K562 (cell line): Measurements from ENCODE around the gene OSBP2. TPM values are rescaled to one million over a fixed set of nuclear protein-coding genes. Genes with fewer than 3 reads are reported as not detected.

Experiments used
- CAMTA2 ChIP-seq: fragments of 250-450 bp; sonication (Bioruptor Pico); conservative IDR thresholded peaks from 2 replicates; pipeline ENCODE4 v1.5.1; 2022
- CHD2 ChIP-seq: IDR thresholded peaks from 2 replicates; pipeline ENCODE4 v1.6.1; 2011; ENCODE audit warnings: low read depth, low read length
- CLOCK ChIP-seq: fragments of 250-450 bp; sonication (Bioruptor Pico); IDR thresholded peaks from 2 replicates; pipeline ENCODE4 v1.4.0; 2020; ENCODE audit warnings: mild to moderate bottlenecking, moderate library complexity, borderline replicate concordance
- E2F8 ChIP-seq: fragments of 450-650 bp; IDR thresholded peaks from 2 replicates; pipeline ENCODE4 v1.7.1; 2018; ENCODE audit warnings: mild to moderate bottlenecking, low read depth; ENCODE audit not compliant: partially characterized antibody
- HCFC1 ChIP-seq: IDR thresholded peaks from 2 replicates; pipeline ENCODE4 v1.6.1; 2012; ENCODE audit warnings: low read depth, low read length, improper control_type of control experiment
- POLR2A ChIP-seq: fragments of 450-650 bp; conservative IDR thresholded peaks from 2 replicates; pipeline ENCODE4 v1.6.1; 2016
- SNAPC5 ChIP-seq: fragments of 250-450 bp; sonication (Bioruptor Pico); IDR thresholded peaks from 2 replicates; pipeline ENCODE4 v1.8.0; 2021; ENCODE audit warnings: moderate library complexity, mild to moderate bottlenecking, inconsistent platforms
- SNRNP70 ChIP-seq: fragments of 200-400 bp; formaldehyde crosslinking; optimal IDR thresholded peaks from 2 replicates; pipeline ENCODE3; 2017; ENCODE audit warnings: low read depth, low read length
- SREBF1 ChIP-seq: fragments of 150-350 bp; IDR thresholded peaks from 2 replicates; pipeline ENCODE4 v1.6.1; 2014; ENCODE audit warnings: antibody characterized with exemption, low read depth, low read length, borderline replicate concordance
- TBP ChIP-seq: optimal IDR thresholded peaks from 2 replicates; pipeline ENCODE3; 2011; ENCODE audit warnings: low read depth, low read length, improper control_type of control experiment
- ZNF311 ChIP-seq: fragments of 250-450 bp; sonication (Bioruptor Pico); IDR thresholded peaks from 2 replicates; pipeline ENCODE4 v1.4.0; 2020; ENCODE audit warnings: mild to moderate bottlenecking, moderate library complexity
- ZNF511 ChIP-seq: sonication (generic); formaldehyde crosslinking; IDR thresholded peaks from 2 replicates; pipeline ENCODE4 v1.8.0; 2022; ENCODE audit warnings: mild to moderate bottlenecking, missing genetic modification reagents
- ZNF512 ChIP-seq: IDR thresholded peaks from 2 replicates; pipeline ENCODE4 v1.6.1; 2016; ENCODE audit warnings: missing genetic modification characterization, missing compliant biosample characterization
- polyA plus RNA-seq, 8 experiments: library from polyadenylated mRNA; depleted of rRNA in 4 of 8; stranded (reverse) in 5 of 8; unstranded in 3 of 8; fragments of >200 nt; fragmentation: Nextera tagmentation in 2 of 8; fragmentation: Illumina TruSeq in 1 of 8; extraction: Ambion mirVana in 2 of 8; extraction: Trizol in 1 of 8; gene quantifications; 2 replicates each; pipeline versions ENCODE4 v1.2.1 to v1.2.3, GENCODE V29; 2011 to 2014; ENCODE audit warnings: inconsistent platforms in 1 of 8, missing spikeins in 1 of 8
- total RNA-seq, 7 experiments: library from RNA; depleted of rRNA in 6 of 7; stranded (reverse); fragments of >200 nt in 6 of 7; fragmentation: Illumina TruSeq in 2 of 7; extraction: Trizol in 2 of 7; gene quantifications; 2 replicates each; pipeline versions ENCODE4 v1.2.1 to v1.2.3, GENCODE V29; 2011 to 2021; ENCODE audit warnings: low replicate concordance in 1 of 7

OSBP2 gene
- total and polyA plus RNA-seq, 9 of the 15 experiments (the other 6 are each of a cell fraction or from before 2014, with no cell fraction given) = 0.52 to 29.5 (median 21.6) TPM

- TF ChIP-seq CLOCK (CRISPR knock-in tag) (no peak), SNAPC5 (CRISPR knock-in tag) (no peak), CAMTA2 (CRISPR knock-in tag) (no peak), POLR2A (no peak), CHD2 (no peak), E2F8 (no peak), ZNF512 (tag) (no peak), ZNF311 (CRISPR knock-in tag) (no peak), HCFC1 (no peak), SREBF1 (no peak), TBP (no peak), ZNF511 (no peak), SNRNP70 (no peak)
- TF ChIP-seq, all 486 proteins: peak for 0
Measured at GRCh38 chr22:30892286-30892685, 197.6 kb downstream of the OSBP2 start (continued).
